Loucy (cell line): ENCODE data around the gene CD24.
"Not testable (repeated sequence)": the region's sequence is repeated elsewhere in the genome, so short reads cannot be mapped to it uniquely, and the experiment has no call there.

Source experiments
- H2AFZ ChIP-seq: fragments of 200-600 bp; sonication (generic); 2 replicates; pipeline ENCODE4 v1.6.0; 2016; ENCODE audit warnings: antibody characterized with exemption, mild to moderate bottlenecking, low read length, moderate library complexity
- H3F3A ChIP-seq: fragments of 200-600 bp; 2 replicates; pipeline ENCODE4 v1.6.0; 2016; ENCODE audit warnings: antibody characterized with exemption, low read depth, mild to moderate bottlenecking
- H3K27me3 ChIP-seq: fragments of 200-600 bp; sonication (generic); 2 replicates; pipeline ENCODE4 v1.6.1; 2014; ENCODE audit warnings: low read length, mild to moderate bottlenecking; ENCODE audit not compliant: insufficient read depth, poor library complexity, severe bottlenecking
- H3K36me3 ChIP-seq: fragments of 200-600 bp; sonication (generic); 2 replicates; pipeline ENCODE4 v1.6.1; 2016; ENCODE audit warnings: low read length; ENCODE audit not compliant: insufficient read depth
- H3K4me1 ChIP-seq: fragments of 200-600 bp; sonication (generic); 2 replicates; pipeline ENCODE4 v1.5.1; 2014; ENCODE audit warnings: low read length, mild to moderate bottlenecking; ENCODE audit not compliant: insufficient read depth, poor library complexity, severe bottlenecking
- H3K4me2 ChIP-seq: fragments of 200-600 bp; sonication (generic); 2 replicates; pipeline ENCODE4 v1.6.0; 2014; ENCODE audit warnings: antibody characterized with exemption, low read length, low read depth, mild to moderate bottlenecking; ENCODE audit not compliant: poor library complexity, severe bottlenecking
- H3K4me3 ChIP-seq: fragments of 200-600 bp; sonication (generic); 2 replicates; pipeline ENCODE4 v1.5.1; 2014; ENCODE audit warnings: low read length, mild to moderate bottlenecking, mixed read lengths; ENCODE audit not compliant: poor library complexity, severe bottlenecking
- H3K79me2 ChIP-seq: fragments of 200-600 bp; sonication (generic); 2 replicates; pipeline ENCODE4 v1.6.1; 2014; ENCODE audit warnings: low read length; ENCODE audit not compliant: insufficient read depth
- H3K9ac ChIP-seq: fragments of 200-600 bp; sonication (generic); 2 replicates; pipeline ENCODE4 v1.6.0; 2014; ENCODE audit warnings: mild to moderate bottlenecking, low read depth, low read length, moderate library complexity; ENCODE audit not compliant: poor library complexity, severe bottlenecking
- H3K9me2 ChIP-seq: fragments of 200-600 bp; sonication (generic); replicated peaks from 2 replicates; pipeline ENCODE4 v1.6.1; 2016; ENCODE audit warnings: low read depth, low read length, mixed read lengths
- H3K9me3 ChIP-seq: fragments of 200-600 bp; sonication (generic); 2 replicates; pipeline ENCODE4 v1.6.1; 2014; ENCODE audit warnings: mild to moderate bottlenecking, antibody characterized with exemption, low read length, low read depth; ENCODE audit not compliant: insufficient read depth
- H4K20me1 ChIP-seq: fragments of 200-600 bp; sonication (generic); 2 replicates; pipeline ENCODE4 v1.6.0; 2014; ENCODE audit warnings: antibody characterized with exemption, low read length, mild to moderate bottlenecking; ENCODE audit not compliant: insufficient read depth, poor library complexity, severe bottlenecking
- CTCF ChIP-seq: fragments of 200-600 bp; sonication (generic); conservative IDR thresholded peaks from 2 replicates; pipeline ENCODE4 v1.5.1; 2014; ENCODE audit warnings: mild to moderate bottlenecking, antibody characterized with exemption, low read length
- EZH2phosphoT487 ChIP-seq: fragments of 200-600 bp; IDR thresholded peaks from 2 replicates; pipeline ENCODE4 v1.6.1; 2018; ENCODE audit warnings: antibody characterized with exemption, mild to moderate bottlenecking, moderate library complexity, borderline replicate concordance

Gene CD24

GRCh38 chr6:106974336-106974998 lies at the start of gene CD24:
CD24 (minus strand) TSS chr6:106974729; CDS start chr6:106974646, 83 bp downstream.
- Histone ChIP-seq H3K79me2 (no peaks in the 10 kb centered on the region), H3K27me3 (no peaks in the 10 kb centered on the region), H4K20me1 (no peaks in the 10 kb centered on the region), H3F3A (no peaks in the 10 kb centered on the region), H3K9me3 (no peaks in the 10 kb centered on the region), H3K9me2 (no peaks in the 10 kb centered on the region), H2AFZ (no peak within 1 kb of the TSS), H3K4me2 (no peak within 1 kb of the TSS), H3K4me1 (no peaks in the 10 kb centered on the region), H3K4me3 (no peak within 1 kb of the TSS), H3K36me3 (no peaks in the 10 kb centered on the region), H3K9ac (no peak within 1 kb of the TSS)
- TF ChIP-seq EZH2phosphoT487 (no peak), CTCF (no peak)

- no peak overlapping the region for H3K9ac ChIP-seq
- 0 out of 2 replicates have a peak overlapping the region, but pooled peaks have one; percentile 13 for H2AFZ ChIP-seq
- H3K4me2 ChIP-seq, result no peak overlapping the region
- TF ChIP-seq EZH2phosphoT487, result no peak
- no peak for TF ChIP-seq CTCF
- H3K4me1 ChIP-seq, result no peaks in the 10 kb centered on the region
- H3K36me3 ChIP-seq, result no peaks in the 10 kb centered on the region
- no peaks in the 10 kb centered on the region for H3F3A ChIP-seq
- H3K9me3 ChIP-seq, result no peaks in the 10 kb centered on the region
- H3K9me2 ChIP-seq, result no peaks in the 10 kb centered on the region
- no peaks in the 10 kb centered on the region for H4K20me1 ChIP-seq
- no peak overlapping the region for H3K4me3 ChIP-seq
- H3K27me3 ChIP-seq, result no peaks in the 10 kb centered on the region
- H3K79me2 ChIP-seq, result no peaks in the 10 kb centered on the region
These were observed 47.1 kb upstream of the CD24 start for GRCh38 chr6:107021446-107022185.

- no peak for TF ChIP-seq EZH2phosphoT487
- TF ChIP-seq CTCF, result no peak
These were observed 45.7 kb upstream of the CD24 start for GRCh38 chr6:107020239-107020638.

GRCh38 chr6:107019628-107020027 lies 45.1 kb upstream of the CD24 start:
- not testable (repeated sequence) for H4K20me1 ChIP-seq, H3K4me3 ChIP-seq, H3K4me2 ChIP-seq, H3K36me3 ChIP-seq, H2AFZ ChIP-seq, H3F3A ChIP-seq, H3K79me2 ChIP-seq, H3K4me1 ChIP-seq, H3K9me3 ChIP-seq, H3K9me2 ChIP-seq, H3K9ac ChIP-seq, H3K27me3 ChIP-seq

More at GRCh38 chr6:107020239-107020638, 45.7 kb upstream of the CD24 start:
- Histone ChIP-seq H3F3A (no peaks in the 10 kb centered on the region), H3K4me3 (no peak overlapping the region), H3K36me3 (no peaks in the 10 kb centered on the region), H3K9ac (no peak overlapping the region), H4K20me1 (no peaks in the 10 kb centered on the region), H3K27me3 (no peaks in the 10 kb centered on the region), H2AFZ (no peak overlapping the region), H3K9me2 (no peaks in the 10 kb centered on the region), H3K4me2 (no peak overlapping the region), H3K9me3 (no peaks in the 10 kb centered on the region), H3K4me1 (no peaks in the 10 kb centered on the region), H3K79me2 (no peaks in the 10 kb centered on the region)
